Measurements from ENCODE around the gene MTUS2.
A peak's percentile ranks its signal among the peaks of the same experiment; 100 is the strongest.

MTUS2 gene

GRCh38 chr13:28820099-28821051, at the start of gene MTUS2:
Gene MTUS2, plus strand, starts transcription at chr13:28820339.
- no peak for DNase-seq (ENCODE audit: low read depth)

DNA sequence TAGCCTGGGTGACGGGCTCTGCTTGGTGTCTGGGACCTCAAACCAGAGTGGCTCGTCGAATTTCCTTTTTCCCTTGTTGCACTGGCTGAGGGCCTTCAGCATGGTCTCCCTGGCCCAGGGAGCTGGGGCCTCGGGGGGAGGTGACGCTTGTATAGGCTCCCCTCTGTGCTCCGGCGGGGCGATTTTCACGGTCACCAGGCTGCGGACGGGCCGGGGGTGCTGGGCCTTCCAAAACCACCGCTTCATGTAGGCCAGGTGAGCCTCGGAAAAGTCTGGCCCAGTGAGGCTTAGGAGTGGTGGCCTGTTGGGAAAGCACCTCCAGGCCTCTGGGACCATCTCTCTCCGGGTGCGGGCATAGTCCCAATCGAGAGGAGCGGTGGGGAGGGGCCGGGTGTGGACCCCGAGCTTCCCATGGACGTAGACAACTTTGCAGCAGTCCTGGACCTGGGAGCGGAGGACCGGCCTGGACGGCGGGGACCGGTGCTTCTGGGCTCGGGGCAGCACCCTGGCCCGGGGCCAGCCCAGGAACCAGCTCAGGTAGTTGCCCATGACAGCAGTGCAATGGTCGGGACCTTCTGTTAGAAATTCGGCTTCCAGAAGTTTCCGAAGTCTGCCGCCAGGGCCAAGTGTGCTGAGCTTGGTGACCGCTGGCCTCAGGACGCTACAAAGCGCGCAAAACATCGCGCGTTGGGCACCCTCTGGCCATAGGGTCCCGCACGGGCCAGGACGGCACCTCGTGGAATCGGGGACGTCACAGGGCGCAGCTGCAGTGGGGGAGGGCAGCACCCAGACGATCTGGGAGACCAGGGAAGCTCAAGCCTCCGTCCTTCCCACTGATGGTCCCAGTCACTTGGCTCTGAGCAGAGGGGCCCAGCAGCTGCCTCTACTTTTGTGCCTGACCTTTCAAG, 41.6 kb upstream of the MTUS2 start:
- DNase-seq (ENCODE audit: low read depth): no peak

- no peak for DNase-seq (ENCODE audit: low read depth)
Measured at GRCh38 chr13:28792992-28793391, 27.1 kb upstream of the MTUS2 start.

DNA sequence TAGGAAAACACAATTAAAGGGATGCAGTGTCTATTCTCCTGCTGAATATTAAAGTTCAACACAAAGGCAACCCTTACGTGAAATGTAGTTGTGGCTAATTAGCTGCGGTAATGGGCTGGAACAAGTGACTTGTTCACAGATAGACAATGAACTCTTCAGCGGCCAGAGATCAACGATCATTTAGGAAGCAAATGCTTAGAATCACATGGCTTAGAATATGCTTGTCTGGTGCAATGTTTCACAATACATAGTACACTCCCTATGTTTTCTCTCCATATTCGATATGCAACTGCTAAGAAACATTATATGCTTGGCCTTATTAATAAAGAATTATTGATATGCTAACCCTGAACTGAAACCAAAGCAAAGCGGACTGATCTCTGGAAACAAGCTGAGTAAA, 25.7 kb upstream of the MTUS2 start:
- DNase-seq (ENCODE audit: low read depth): no peak

DNA sequence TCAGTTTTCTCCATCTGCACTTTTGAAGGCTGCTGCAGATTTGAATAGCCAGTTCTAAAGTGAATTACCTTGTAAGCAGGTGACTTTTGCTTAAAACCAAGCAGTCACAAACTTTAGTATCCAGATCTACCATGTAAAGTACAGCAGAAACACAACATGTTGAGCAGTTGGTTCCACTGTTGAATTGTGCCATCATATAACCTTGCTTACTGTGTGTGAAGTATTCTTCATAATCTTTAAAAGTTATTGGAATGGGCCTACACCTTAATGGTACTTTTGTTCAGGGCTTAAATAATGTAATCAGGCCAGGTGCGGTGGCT, 23.2 kb upstream of the MTUS2 start:
- no peak for DNase-seq (ENCODE audit: low read depth)

DNA sequence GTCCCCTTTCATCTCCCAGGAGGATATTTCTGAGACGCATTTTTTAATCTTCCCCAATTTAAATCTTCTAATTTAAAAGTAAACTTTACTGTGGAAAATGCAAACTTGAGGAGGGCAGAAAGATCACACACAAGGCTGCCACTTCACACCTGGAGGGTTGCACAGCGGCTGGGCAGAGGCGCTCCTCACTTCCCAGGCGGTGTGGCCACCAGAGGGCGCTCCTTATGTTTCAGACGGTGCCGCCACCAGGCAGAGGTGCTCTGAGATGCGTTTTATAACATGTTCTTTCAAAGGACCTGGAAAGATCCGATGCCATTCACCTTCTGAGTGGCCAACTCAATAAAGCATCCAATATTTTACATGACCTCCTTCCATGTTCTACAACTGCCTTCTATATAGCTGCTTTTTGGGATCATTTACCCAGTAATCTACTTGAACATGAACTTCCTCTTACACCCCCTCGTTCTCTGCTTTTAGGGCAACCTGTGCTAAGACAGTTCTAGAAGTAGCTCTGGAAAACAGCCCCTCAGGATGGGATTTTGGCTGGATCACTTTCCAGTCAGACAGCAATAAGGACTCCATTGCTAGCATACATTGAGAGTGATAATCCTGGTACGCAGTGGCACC, 14.8 kb upstream of the MTUS2 start:
- DNase-seq (ENCODE audit: low read depth): no peak

GRCh38 chr13:28817204-28817603, 2.9 kb upstream of the MTUS2 start:
- DNase-seq (ENCODE audit: low read depth): no peak

- no peak for DNase-seq (ENCODE audit: low read depth)
Measured at GRCh38 chr13:28819046-28819730, 951 bp upstream of the MTUS2 start.

DNA sequence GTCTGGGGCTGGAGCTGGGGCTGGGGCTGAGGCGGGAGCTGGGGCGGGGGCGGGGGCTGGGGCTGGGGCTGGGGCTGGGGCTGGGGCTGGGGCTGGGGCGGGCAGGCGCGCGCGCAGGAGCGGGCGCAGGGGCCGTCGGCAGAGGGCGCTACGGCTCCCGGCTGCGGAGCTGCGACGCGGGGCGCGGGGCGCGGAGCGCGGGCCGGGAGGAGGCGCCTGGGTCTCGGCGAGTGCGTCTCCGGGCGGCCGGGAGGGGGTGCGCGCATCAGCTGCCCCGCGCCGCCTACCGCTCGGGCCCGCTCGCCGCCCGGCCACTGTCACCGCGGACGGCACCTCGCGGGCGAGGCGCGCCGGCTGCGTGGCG, 422 bp upstream of the MTUS2 start:
- DNase-seq (ENCODE audit: low read depth): peak; percentile 19

- DNase-seq (ENCODE audit: low read depth): no peak
Measured at GRCh38 chr13:28822151-28822550, 2.0 kb downstream of the MTUS2 start.

GRCh38 chr13:28822801-28823200, 2.7 kb downstream of the MTUS2 start:
- no peak for DNase-seq (ENCODE audit: low read depth)

DNA sequence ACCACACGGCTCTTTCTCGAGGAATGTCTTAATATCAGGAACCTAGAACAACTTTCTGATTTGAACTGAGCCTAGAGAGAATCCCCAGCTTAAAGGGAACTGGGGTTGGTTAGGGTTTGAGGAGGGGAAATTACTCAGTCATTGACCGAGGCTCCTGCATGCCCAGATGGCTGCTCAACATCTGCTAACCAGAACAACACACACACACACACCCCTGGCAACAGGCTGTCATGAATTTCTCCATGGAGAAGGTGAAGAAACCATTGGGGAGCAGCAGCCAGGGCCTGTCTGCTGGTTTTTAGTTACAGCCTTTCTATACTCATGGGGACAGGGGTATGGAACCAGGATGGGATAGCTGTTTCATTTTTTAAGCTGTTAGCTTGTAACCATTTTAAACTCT, 5.2 kb downstream of the MTUS2 start:
- no peak for DNase-seq (ENCODE audit: low read depth)

DNA sequence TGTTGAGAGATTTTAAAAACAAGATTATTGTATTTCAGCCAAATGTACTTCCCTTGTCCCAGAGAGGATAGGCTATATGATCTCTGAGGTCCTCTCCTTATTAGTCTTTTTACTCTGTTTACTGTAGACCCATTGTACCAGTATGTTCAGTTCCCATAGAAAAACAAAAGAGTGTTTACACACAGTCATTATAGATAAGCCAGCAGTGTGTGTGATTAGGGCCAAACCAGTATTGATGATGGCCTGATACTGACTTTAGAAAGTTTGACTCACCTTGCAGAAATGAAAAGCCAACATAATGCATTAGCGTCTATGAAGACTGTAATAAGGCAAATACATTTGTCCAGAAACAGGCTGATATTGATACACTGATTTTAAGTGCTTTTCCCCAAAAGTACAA, 6.2 kb downstream of the MTUS2 start:
- DNase-seq (ENCODE audit: low read depth): no peak

DNA sequence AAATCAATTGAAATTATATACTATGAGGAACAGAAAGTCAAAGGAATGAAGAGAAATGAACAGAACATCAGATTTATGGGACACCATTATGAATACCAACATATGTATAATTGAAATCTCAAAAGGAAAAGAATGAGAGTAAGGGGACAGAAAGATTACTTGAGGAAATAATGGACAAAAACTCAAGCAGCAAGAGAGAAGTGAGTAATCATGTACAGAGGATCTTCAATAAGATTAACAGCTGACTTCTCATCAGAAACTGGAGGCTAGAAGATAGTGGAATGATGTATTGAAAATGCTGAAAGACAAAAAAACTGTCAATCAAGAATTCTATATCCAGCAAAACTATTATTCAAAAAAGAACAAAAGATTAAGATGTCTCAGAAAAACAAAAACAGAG, 10.4 kb downstream of the MTUS2 start:
- no peak for DNase-seq (ENCODE audit: low read depth)

DNA sequence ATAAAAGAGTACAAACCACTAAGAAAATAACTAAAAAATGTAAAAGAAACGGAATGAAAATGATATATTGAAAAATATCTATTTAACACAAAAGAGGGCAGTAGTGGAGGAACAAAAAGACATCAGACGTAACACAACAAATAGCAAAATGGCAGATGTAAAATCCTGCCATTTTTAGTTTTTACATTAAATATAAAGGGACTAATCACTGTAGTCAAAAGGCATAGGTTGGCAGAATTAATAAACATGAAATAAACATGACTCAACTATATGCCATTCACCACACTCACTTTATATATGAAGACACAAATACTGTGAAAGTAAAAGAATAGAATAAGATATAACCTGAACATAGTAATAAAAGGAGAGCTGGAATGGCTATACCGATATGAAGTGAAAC, 11.0 kb downstream of the MTUS2 start:
- no peak for DNase-seq (ENCODE audit: low read depth)

GRCh38 chr13:28837111-28837510, 17.0 kb downstream of the MTUS2 start:
- no peak for DNase-seq (ENCODE audit: low read depth)

DNA sequence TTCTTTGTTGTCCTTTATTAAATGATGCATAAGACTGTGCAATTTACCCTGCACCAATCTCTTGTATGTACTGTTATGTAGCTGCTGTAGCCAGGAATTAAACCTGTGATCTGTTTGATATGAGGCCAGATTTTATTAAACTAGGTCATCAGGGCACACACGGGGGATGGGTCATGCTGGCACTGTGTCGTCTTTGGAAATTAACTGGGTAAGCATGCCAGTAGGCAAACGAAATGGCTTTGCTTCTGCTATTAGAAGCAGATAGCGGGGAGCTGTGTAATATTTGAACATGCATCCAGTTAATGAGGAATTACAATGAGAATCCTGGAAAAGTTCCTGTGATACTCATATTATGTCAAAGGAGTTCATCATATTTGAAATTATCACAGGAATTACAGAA, 23.5 kb downstream of the MTUS2 start:
- DNase-seq (ENCODE audit: low read depth): no peak

- no peak for DNase-seq (ENCODE audit: low read depth)
Measured at GRCh38 chr13:28849441-28849840, 29.3 kb downstream of the MTUS2 start.

DNA sequence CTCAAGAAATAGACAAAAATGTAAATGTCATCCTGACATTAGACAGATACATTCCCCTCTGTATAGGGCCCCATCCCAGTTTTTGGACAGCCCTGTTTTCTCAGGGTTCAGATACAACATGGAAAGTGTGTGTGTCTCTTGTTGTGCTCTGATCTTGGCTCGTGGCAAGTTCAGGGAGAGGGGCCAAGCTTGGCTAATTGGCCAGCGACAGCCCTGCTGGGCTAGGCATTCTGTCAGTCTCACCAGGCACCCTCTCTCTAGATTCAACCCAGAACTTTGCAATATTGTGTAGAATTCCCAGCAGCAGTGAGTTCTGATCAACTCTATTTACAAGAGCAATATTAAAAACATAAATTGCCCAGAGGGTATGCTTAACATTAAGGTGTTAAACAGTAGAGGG, 30.1 kb downstream of the MTUS2 start:
- no peak for DNase-seq (ENCODE audit: low read depth)

DNA sequence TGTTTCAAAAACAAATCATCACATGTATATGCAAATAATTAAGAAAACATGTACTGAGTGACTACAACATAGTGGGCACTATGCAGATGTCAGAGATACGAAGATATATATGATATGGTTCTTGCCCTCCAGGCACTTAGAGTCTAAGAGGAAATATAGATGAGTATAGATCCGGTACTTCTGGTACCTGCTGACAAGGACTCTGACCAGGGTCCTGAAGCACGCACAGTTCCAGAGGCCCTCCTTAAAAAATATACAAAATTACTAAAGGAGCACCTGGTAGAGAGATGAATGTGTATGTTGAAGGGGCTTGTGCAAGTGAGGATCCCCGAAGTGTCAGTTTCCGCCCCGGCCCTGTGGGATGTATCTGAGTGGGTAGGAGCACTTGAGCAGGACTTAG, 31.3 kb downstream of the MTUS2 start:
- no peak for DNase-seq (ENCODE audit: low read depth)

- no peak for DNase-seq (ENCODE audit: low read depth)
Measured at GRCh38 chr13:28854657-28855056, 34.5 kb downstream of the MTUS2 start.

DNA sequence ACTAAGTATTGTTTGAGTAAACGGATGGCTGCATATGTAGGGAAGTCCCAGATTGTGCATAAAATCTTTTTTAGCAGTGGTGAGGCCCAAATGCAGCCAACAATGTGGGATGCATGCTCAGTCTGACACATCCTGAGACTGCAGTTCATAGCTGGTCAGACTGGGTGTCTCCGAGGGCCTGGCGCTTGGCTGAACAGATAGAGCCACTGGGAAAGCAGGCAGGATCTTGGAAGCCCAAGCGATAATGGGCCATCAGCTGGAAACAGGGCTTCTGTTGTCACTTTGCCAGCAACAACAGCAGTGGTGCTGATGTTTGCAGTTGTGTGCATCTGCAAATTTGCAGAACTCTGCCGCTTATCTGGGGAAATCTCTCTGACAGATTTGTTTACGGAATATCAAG, 36.1 kb downstream of the MTUS2 start:
- DNase-seq (ENCODE audit: low read depth): no peak

Measured in activated T-helper 9 cell treated with anti-CD3 and anti-CD28 coated beads, Interleukin-2, amount 50 U/mL, for 16 hours (primary cell).